ENCODE results near the gene EXOSC5.
"Not testable (repeated sequence)": the region's sequence is repeated elsewhere in the genome, so short reads cannot be mapped to it uniquely, and the experiment has no call there.

Gene EXOSC5

GRCh38 chr19:41366089-41366488 lies 31.1 kb downstream of the EXOSC5 start:
- peak; percentile 46 for DNase-seq (ENCODE audit: low spot score)

- DNase-seq (ENCODE audit: low spot score): no peak
Observed at GRCh38 chr19:41364524-41365391, 32.4 kb downstream of the EXOSC5 start.

DNA sequence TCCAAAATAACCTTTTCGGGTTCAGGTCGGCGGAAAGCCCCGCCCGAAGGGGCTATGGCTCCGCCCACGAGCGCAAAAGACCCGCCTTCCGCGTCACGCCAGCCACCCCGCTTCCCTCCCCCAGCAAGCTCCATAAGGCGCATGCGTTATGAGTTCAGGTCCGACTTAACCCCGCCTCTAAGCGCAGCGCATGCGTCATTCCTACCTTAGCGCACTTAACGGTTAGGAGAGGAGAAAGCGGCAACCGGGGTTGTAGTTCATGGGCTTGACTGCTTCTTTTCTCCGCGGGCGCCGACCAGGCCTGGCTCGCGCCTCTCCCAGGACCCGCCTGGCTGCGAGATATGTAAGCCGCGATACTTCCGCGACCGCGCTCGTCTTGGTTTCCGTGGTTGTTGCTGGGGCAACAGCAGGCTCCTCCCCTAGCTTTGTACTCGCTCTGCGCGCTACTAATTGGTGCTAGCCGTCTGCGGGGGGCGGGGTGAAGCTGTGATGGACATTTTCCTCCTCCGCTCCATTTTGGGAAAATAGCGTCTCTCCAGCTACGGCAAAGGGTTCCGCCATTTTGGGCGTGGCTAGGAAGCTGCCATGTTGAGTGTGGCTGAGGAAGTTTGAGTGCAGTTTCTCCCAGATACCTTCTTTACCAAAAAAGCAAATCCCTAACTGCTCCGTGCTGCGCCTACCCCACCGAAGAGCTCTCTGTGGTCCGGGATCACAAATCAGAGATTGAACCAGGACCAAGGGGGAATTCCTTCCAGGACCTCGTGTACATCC lies 33.2 kb downstream of the EXOSC5 start, which contains the start of gene B9D2:
TSS of gene B9D2 (minus strand) at position 397 of the 771 bp plus-strand sequence. CDS start 630 bp downstream, outside the sequence.
- peak; percentile 99 for DNase-seq (ENCODE audit: low spot score)

DNA sequence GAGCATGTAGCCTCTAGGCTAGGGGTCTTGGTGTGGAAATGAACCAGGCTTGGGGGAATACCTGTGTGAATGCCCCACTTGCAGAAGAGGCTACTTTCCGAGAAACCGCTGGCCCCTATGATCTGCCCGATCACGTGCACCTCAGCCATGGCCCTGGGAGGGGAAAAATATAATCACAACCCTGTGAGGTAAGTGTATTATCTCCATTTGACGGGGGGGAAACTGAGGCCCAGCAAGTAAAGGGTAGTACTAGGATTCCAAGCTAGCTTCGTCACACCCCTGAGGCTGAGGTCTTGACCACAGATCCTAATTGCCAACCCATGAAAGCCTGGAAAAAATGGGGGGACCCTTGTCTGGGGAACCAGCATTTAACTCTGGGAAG lies 33.8 kb downstream of the EXOSC5 start:
- DNase-seq (ENCODE audit: low spot score): no peak

- no peak for DNase-seq (ENCODE audit: low spot score)
Observed at GRCh38 chr19:41362143-41362847, 34.9 kb downstream of the EXOSC5 start.

- DNase-seq (ENCODE audit: low spot score): no peak
Observed at GRCh38 chr19:41359741-41360140, 37.4 kb downstream of the EXOSC5 start.

- no peak for DNase-seq (ENCODE audit: low spot score)
Observed at GRCh38 chr19:41357746-41358145, 39.4 kb downstream of the EXOSC5 start.

DNA sequence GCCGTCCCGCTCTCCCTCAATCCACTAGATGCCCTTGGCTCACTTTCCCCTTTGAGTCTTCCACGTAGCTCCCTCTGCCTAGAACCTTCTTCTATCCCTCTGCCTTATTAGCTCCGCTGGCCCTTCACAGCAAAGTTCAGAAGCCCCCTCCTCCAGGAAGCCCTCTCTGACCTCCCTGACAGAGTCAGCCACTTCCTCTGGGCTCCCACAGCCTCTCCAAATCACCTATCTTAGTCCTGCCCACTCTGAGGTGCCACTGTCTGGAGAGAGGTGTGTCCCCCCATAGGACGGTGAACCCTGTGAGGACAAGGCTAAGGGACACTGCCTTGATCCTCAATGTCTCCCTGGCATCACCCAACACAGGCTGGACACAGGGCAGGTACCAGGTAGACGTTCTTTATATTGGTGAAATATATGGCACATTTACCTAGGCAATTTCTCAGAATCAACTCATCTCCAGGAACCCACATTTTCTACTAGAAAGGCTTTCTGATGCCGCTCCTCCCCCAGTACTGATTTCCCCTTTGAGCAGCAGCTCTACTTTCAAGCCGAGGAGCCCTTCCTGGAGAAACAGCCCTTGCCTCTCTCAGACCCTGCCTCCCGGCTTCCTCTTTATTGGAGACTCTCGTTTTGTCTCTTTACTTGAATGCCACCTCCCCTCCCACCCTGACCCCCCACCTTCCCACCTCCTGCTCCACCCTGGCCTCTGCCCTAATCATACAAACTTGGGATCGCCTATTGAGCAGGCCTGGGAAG lies 40.0 kb downstream of the EXOSC5 start:
- no peak for DNase-seq (ENCODE audit: low spot score)

- no peak for DNase-seq (ENCODE audit: low spot score)
Observed at GRCh38 chr19:41355802-41356201, 41.4 kb downstream of the EXOSC5 start.

DNA sequence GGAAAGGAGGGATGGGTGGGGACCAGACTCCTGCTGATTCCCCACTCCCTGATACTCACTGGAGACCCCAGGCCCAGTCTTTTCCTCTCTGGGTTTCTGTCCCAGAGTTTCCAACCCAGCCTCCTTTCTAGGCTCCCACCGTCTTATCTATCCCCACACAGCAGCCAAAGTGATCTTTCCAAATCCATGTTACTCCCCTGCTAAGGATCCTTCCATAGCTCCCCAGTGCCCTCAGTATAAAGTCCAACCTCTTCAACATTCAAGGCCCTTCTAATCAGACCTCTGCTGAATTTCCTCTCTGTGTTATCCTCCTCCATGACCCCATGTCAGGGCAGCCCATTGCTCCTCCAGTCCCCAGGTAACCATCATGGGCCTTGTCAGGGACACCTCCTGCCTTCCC lies 42.1 kb downstream of the EXOSC5 start:
- DNase-seq (ENCODE audit: low spot score): no peak

GRCh38 chr19:41354343-41354953 lies 42.7 kb downstream of the EXOSC5 start:
- DNase-seq (ENCODE audit: low spot score): no peak

- peak; percentile 81 for DNase-seq (ENCODE audit: low spot score)
Observed at GRCh38 chr19:41353466-41354342, 43.5 kb downstream of the EXOSC5 start, which contains the start of gene TGFB1. TSS of gene TGFB1 (minus strand) at chr19:41353922. CDS start at chr19:41353044, 878 bp downstream.

DNA sequence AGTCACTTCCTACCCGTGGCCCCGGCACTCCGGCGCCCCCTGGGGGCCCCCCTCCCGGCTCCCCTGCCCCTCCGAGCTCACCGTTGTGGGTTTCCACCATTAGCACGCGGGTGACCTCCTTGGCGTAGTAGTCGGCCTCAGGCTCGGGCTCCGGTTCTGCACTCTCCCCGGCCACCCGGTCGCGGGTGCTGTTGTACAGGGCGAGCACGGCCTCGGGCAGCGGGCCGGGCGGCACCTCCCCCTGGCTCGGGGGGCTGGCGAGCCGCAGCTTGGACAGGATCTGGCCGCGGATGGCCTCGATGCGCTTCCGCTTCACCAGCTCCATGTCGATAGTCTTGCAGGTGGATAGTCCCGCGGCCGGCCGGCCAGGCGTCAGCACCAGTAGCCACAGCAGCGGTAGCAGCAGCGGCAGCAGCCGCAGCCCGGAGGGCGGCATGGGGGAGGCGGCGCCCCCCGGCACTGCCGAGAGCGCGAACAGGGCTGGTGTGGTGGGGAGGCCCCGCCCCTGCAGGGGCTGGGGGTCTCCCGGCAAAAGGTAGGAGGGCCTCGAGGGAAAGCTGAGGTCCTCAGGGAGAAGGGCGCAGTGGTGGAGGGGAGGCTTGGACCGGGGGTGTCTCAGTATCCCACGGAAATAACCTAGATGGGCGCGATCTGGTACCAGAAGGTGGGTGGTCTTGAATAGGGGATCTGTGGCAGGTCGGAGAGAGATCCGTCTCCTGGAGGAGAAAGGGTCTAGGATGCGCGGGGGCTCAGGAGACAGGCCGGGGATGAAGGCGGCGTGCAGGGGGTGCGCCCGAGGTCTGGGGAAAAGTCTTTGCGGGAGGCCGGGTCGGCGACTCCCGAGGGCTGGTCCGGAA lies 44.3 kb downstream of the EXOSC5 start:
- peak; percentile 77 for DNase-seq (ENCODE audit: low spot score)

DNA sequence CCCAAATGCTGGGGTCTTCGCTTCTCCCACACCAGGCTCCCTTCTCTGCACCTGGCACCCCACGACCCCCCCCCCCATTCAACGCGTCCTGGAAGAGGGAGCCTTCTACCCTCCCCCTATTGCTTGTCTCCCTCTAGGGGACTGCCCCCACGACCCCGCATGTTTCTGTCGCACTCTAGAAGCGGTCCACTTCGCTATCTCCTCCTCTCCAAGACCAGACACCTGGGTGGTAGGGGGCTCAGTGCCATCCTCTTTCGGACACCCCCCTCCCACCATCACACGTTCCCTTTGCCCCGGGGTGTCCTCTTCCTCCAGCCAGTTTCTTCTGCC lies 44.9 kb downstream of the EXOSC5 start:
- no peak for DNase-seq (ENCODE audit: low spot score)

GRCh38 chr19:41351339-41352245 lies 45.6 kb downstream of the EXOSC5 start:
- peak; percentile 36 for DNase-seq (ENCODE audit: low spot score)

GRCh38 chr19:41350735-41351338 lies 46.3 kb downstream of the EXOSC5 start:
- no peak for DNase-seq (ENCODE audit: low spot score)

DNA sequence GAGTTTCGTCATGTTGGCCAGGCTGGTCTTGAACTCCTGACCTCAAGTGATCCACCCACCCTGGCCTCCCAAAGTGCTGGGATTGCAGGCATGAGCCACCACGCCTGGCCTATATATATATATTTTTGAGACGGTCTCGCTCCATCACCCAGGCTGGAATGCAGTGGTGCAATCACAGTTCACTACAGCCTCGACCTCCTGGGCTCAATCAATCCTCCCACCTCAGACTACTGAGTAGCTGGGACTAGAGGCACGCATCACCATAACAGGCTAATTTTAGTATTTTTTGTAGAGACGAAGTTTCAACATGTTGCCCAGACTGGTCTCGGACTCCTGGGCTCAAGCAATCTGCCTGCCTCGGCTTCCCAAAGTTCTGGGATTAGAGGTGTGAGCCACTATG lies 50.2 kb downstream of the EXOSC5 start:
- not testable (repeated sequence) for DNase-seq (ENCODE audit: low spot score)

GRCh38 chr19:41344162-41344561 lies 53.0 kb downstream of the EXOSC5 start:
- DNase-seq (ENCODE audit: low spot score): no peak

Measured in SW480 (cell line).